ENCODE measurements around the gene VDR.
A peak's percentile ranks its signal among the peaks of the same experiment; 100 is the strongest.

VDR gene

GRCh38 chr12:47901063-47901717, 3.6 kb downstream of the VDR start:
- Histone ChIP-seq H3K27ac (ENCODE audit: low read length) (no peak overlapping the region), H4K20me1 (ENCODE audit: insufficient read depth, low read length) (no peaks in the 10 kb centered on the region), H3K79me2 (ENCODE audit: insufficient read depth, low read length) (no peaks in the 10 kb centered on the region), H3K4me3 (ENCODE audit: low read depth in 1 of 2, low read length in 2 of 2) (no peak overlapping the region), H3K36me3 (ENCODE audit: insufficient read depth, low read length) (no peaks in the 10 kb centered on the region), H3K4me2 (ENCODE audit: insufficient read depth, low read length) (no peak overlapping the region), H3K9me3 (ENCODE audit: insufficient read depth, low read length, severe bottlenecking) (no peaks in the 10 kb centered on the region), H3K4me1 (ENCODE audit: insufficient read depth, low read length) (no peaks in the 10 kb centered on the region), H3K27me3 (ENCODE audit: insufficient read depth, low read length, poor library complexity) (peaks cover 26% of the 10 kb centered on the region), H3K9ac (ENCODE audit: low read depth, low read length) (no peak overlapping the region), H2AFZ (ENCODE audit: low read depth, low read length) (no peak overlapping the region)
- TF ChIP-seq EZH2 (IDR thresholded peaks at IDR 0.05; ENCODE audit: borderline replicate concordance, low read depth, low read length, severe bottlenecking): no peak
- no peak for TF ChIP-seq CTCF (IDR thresholded peaks at IDR 0.05; ENCODE audit: borderline replicate concordance, extremely low read depth, low read length, poor library complexity, severe bottlenecking)
- DNase-seq (peak; percentile 20), ATAC-seq (ENCODE audit: insufficient read depth, low read depth) (peak; percentile 60; the same call in 2 of the 3 replicates)

- TF ChIP-seq CTCF (IDR thresholded peaks at IDR 0.05; ENCODE audit: borderline replicate concordance, extremely low read depth, low read length, poor library complexity, severe bottlenecking): peak; percentile 42
- TF ChIP-seq EZH2 (IDR thresholded peaks at IDR 0.05; ENCODE audit: borderline replicate concordance, low read depth, low read length, severe bottlenecking): no peak
- Histone ChIP-seq H3K9me3 (ENCODE audit: insufficient read depth, low read length, severe bottlenecking) (no peaks in the 10 kb centered on the region), H3K4me2 (ENCODE audit: insufficient read depth, low read length) (no peak overlapping the region), H3K4me1 (ENCODE audit: insufficient read depth, low read length) (no peaks in the 10 kb centered on the region), H3K36me3 (ENCODE audit: insufficient read depth, low read length) (no peaks in the 10 kb centered on the region), H3K27ac (ENCODE audit: low read length) (no peak overlapping the region), H4K20me1 (ENCODE audit: insufficient read depth, low read length) (no peaks in the 10 kb centered on the region), H3K79me2 (ENCODE audit: insufficient read depth, low read length) (no peaks in the 10 kb centered on the region), H3K27me3 (ENCODE audit: insufficient read depth, low read length, poor library complexity) (peaks cover 24% of the 10 kb centered on the region), H3K4me3 (ENCODE audit: low read depth in 1 of 2, low read length in 2 of 2) (no peak overlapping the region), H3K9ac (ENCODE audit: low read depth, low read length) (no peak overlapping the region), H2AFZ (ENCODE audit: low read depth, low read length) (no peak overlapping the region)
- DNase-seq (no peak), ATAC-seq (ENCODE audit: insufficient read depth, low read depth) (0 out of 3 replicates have a peak, but pooled peaks have one; percentile 39)
These were observed 4.4 kb downstream of the VDR start for GRCh38 chr12:47900131-47901062.

GRCh38 chr12:47899466-47899865, 5.3 kb downstream of the VDR start:
- Histone ChIP-seq H3K4me3 (ENCODE audit: low read depth in 1 of 2, low read length in 2 of 2) (no peak overlapping the region), H3K4me1 (ENCODE audit: insufficient read depth, low read length) (no peaks in the 10 kb centered on the region), H3K79me2 (ENCODE audit: insufficient read depth, low read length) (no peaks in the 10 kb centered on the region), H4K20me1 (ENCODE audit: insufficient read depth, low read length) (no peaks in the 10 kb centered on the region), H3K27me3 (ENCODE audit: insufficient read depth, low read length, poor library complexity) (peaks cover 22% of the 10 kb centered on the region), H3K9ac (ENCODE audit: low read depth, low read length) (no peak overlapping the region), H3K36me3 (ENCODE audit: insufficient read depth, low read length) (no peaks in the 10 kb centered on the region), H3K9me3 (ENCODE audit: insufficient read depth, low read length, severe bottlenecking) (no peaks in the 10 kb centered on the region), H3K4me2 (ENCODE audit: insufficient read depth, low read length) (no peak overlapping the region), H2AFZ (ENCODE audit: low read depth, low read length) (no peak overlapping the region), H3K27ac (ENCODE audit: low read length) (no peak overlapping the region)
- no peak for DNase-seq
- ATAC-seq (ENCODE audit: insufficient read depth, low read depth): no peak
- no peak for TF ChIP-seq CTCF (IDR thresholded peaks at IDR 0.05; ENCODE audit: borderline replicate concordance, extremely low read depth, low read length, poor library complexity, severe bottlenecking)
- TF ChIP-seq EZH2 (IDR thresholded peaks at IDR 0.05; ENCODE audit: borderline replicate concordance, low read depth, low read length, severe bottlenecking): no peak

Measured in DND-41 (cell line).